ENCODE data around the gene CDC25B.
A peak's percentile ranks its signal among the peaks of the same experiment; 100 is the strongest.
"Not testable (repeated sequence)": the region's sequence is repeated elsewhere in the genome, so short reads cannot be mapped to it uniquely, and the experiment has no call there.

CDC25B gene

GRCh38 chr20:3808544-3808943 lies 12.4 kb downstream of the CDC25B start:
- DNase-seq, result no peak

GRCh38 chr20:3811467-3812258 lies 15.6 kb downstream of the CDC25B start:
- peak; percentile 90 to 91 for DNase-seq

GRCh38 chr20:3812259-3812681 lies 16.2 kb downstream of the CDC25B start:
- no peak for DNase-seq

GRCh38 chr20:3812975-3813847 lies 17.1 kb downstream of the CDC25B start:
- DNase-seq, result no peak

GRCh38 chr20:3813848-3814581 lies 17.9 kb downstream of the CDC25B start:
- DNase-seq, result peak in 1 of 2 donors; percentile 34

DNA sequence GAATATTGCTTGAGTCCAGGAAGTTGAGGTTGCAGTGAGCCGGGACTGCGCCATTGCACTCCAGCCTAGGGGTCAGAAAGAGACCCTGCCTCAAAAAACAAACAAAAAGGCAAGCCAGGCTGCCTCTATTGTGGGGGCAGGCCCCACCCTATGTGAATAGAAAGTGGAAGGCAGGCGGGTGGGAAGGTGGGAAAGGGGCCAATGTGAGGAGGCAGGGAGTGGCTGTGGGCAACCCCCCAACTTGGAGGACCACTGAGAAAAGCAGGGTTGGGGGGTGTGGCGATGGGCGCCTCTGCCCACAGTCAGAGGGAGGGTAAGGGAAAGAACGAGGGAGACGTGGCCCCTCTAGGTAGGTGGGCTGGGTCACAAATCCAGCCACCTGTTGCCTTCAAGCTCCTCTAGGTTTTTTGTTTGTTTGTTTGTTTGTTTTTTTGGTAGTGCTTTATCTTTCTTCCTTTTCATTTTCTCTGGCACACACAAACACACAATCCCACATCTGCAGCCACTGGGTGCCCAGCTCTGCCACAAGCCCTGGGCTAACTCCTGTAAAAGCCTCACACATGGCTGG lies 18.9 kb downstream of the CDC25B start:
- no peak for DNase-seq

DNA sequence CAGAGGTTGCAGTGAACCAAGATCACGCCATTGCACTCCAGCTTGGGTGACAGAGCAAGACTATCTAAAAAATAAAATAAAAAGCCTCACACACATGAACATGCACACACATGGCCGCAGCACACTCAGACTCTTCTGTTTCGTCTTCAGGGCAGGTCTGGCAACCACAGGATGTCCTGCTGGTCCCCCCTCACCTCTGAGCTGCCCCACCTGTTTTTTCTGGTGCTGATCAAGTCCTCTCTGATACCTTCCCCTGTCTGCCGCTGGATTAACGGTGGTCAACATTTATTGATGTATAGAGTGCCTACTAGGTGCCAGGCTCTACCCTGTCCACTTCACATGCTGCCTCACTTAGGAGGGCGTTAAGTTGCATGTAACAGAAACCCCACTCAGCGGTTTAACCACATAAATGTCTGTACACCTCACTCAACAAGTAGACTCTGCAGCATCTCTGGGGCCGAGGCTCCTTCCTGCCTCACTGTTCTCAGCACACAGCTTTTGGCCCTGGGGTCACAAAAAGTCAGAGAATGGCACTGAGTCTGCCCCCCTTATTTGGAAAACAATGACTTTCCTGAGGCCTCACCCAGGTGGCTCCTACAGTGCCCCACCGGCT lies 19.7 kb downstream of the CDC25B start:
- DNase-seq, result peak; percentile 34 to 56

DNA sequence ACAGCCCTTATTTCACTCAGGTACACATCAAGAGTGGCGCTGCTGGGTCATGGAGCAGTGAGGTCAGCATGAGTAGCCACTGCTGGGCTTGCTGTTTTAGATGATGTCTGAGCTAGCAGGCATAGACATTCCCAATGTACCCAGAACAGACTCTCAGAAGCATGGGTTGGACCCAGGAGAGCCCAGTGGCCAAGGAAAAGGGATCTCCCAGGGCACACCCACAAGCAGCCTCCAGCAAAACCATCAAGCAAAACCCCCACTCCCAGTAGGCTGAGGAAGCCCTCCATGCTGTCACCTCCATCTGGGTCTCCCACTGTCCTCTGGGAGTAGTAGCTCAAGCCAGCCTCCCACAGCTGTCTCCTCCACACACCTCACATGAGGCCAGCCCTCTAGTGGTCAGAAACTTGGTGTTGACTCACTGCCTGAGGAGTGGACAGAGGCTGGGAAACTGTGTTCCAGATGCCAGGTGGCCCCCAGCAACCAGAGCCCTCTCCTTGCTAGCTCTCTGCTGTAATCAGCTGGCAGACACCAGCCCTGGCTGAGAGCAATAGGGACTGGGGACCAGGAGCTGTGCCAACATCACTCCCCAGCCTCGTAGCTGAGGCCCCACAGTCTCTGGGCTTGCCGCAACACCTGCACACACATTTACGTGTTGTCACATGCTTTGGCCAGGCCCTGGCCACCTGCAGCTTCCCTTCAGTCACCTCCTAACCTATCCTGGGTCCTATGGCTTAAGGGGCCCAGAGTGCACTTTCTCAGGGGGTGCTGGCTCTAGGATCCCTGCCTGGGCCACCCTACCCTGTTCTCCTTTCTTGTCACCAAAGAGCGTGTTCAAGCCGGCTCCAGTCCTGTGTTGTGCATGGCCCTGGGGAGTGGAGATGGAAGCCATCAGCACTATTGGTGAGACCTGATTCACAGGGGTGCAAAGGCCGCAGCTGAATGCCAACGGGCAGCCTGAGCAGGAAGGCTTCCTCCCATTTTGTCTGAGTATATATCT lies 22.3 kb downstream of the CDC25B start:
- DNase-seq, result peak in 1 of 2 donors; percentile 50

GRCh38 chr20:3819411-3820047 lies 23.4 kb downstream of the CDC25B start:
- no peak for DNase-seq

- peak; percentile 93 to 94 for DNase-seq
These were observed 24.2 kb downstream of the CDC25B start, which contains the start of gene AP5S1 for GRCh38 chr20:3820048-3820900. Gene AP5S1, plus strand, starts transcription at chr20:3820547. Its CDS starts 1,571 bp downstream, at chr20:3822118.

DNA sequence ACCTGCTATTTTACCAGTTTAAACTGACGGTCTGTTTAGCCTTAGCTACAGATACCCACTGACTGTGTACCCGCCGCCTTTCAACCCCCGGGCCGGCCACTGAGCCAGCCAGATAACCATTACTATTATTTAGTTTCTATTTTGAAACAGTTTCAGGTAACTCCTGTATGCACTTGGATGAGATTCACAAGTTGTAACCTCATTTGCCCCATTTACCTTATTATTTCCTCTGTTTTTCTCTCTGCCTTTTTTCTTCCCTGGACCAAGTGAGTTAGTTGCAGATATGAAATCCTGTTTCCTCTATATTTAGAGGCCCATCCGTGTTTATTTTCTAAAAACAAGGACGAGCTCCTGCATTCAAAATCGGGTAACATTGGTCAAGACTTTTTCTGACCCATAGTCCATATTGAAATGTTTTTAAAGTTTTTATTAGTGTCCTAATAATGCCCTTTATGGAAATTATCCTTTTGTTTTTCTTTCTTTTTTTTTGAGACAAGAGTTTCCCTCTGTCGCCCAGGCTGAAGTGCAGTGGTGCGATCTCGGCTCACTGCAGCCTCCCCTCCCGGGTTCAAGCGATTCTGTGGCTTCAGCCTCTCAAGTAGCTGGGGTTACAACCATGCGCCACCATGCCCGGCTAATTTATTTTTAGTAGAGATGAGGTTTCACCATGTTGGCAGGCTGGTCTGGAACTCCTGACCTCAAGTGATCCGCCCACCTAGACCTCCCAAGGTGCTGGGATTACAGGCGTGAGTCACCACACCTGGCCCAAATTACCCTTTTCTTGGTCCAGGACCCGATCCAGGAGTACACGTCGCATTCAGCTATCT lies 25.0 kb downstream of the CDC25B start:
- DNase-seq, result no peak

GRCh38 chr20:3821996-3822395 lies 25.9 kb downstream of the CDC25B start:
- DNase-seq, result no peak

- no peak for DNase-seq
These were observed 27.8 kb downstream of the CDC25B start for GRCh38 chr20:3823881-3824280.

DNA sequence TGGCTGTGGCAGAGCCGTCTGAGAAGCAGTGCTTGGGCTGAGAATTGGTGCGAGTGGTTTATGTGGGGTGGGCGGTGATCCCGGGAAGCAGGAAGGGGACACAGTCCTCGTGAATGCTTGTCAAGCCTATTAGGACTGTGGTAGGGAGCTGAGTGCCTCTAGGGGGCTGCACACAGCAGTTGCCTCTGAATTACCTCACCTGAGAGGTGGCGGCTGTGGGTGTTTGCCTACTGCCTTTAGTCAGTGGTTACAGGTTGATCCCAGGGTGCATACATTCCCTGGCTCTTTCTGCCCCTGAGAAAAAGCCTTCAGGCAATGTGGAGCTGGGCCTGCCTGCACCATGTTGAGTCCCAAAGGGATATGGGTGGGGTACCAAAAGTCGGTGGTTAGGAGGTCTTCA lies 29.4 kb downstream of the CDC25B start:
- no peak for DNase-seq

- DNase-seq, result no peak
These were observed 30.3 kb downstream of the CDC25B start for GRCh38 chr20:3826420-3826819.

DNA sequence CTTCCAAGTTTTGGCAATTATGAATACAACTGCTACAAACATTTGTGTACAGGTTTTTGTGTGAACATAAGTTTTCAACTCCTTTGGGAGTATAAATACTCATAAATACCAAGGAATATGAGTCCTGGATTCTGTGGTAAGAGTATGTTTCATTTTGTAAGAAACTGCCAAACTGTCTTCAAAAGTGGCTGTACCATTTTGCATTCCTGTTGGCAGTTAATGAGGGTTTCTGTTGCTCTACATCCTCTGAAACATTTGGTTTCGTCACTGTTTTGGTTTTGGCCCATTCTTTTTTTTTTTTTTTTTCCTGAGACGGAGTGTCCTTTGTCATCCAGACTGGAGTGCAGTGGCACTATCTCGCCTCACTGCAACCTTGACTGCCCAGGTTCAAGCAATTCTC lies 32.7 kb downstream of the CDC25B start:
- no peak for DNase-seq

DNA sequence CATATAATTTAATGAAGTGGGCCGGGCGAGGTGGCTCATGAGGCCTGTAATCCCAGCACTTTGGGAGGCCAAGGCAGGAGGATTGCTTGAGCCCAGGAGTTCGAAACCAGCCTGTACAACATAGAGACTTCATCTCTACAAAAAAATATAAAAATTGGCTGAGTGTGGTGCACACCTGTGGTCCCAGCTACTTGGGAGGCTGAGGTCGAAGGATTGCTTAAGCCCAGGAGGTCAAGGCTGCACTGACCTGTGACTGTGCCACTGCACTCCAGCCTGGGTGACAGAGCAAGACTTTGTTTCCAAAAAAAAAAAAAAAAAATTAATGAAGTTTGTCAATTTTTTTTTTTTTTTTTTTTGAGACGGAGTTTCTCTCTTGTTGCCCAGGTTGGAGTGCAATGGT lies 33.8 kb downstream of the CDC25B start:
- DNase-seq, result not testable (repeated sequence)

- DNase-seq, result no peak
These were observed 40.0 kb downstream of the CDC25B start for GRCh38 chr20:3836132-3836531.

DNA sequence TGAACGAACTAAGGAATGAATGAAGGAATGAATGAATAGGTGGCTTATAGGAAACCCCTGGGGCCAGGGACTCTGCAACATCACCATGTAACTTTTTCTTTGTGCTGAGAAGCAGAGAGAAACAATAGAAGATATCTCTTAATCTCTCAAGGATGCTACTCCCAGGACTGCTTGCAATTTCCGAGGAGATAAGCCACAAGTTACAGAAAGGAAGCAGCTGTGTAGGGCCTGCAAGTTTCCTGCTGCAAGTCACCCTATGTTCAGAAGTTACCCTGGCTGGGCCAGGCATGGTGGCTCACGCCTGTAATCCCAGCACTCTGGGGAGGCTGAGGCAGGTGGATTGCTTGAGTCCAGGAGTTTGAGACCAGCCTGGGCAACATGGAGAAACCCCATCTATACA lies 43.2 kb downstream of the CDC25B start:
- no peak for DNase-seq
